ENCODE results near the gene INPP4A.

The INPP4A gene

GRCh38 chr2:98463551-98463971, 18.9 kb downstream of the INPP4A start (continued):
- TF ChIP-seq PATZ1 (CRISPR knock-in tag; IDR thresholded peaks at IDR 0.05; ENCODE audit: borderline replicate concordance) (no peak), BACH2 (CRISPR knock-in tag; IDR thresholded peaks at IDR 0.05; ENCODE audit: borderline replicate concordance) (no peak), POU6F1 (CRISPR knock-in tag; IDR thresholded peaks at IDR 0.05; ENCODE audit: borderline replicate concordance, low read depth) (no peak), CREB5 (CRISPR knock-in tag; IDR thresholded peaks at IDR 0.05; ENCODE audit: low read depth) (no peak), ZC3H10 (CRISPR knock-in tag; IDR thresholded peaks at IDR 0.05) (no peak), SNAI2 (CRISPR knock-in tag; IDR thresholded peaks at IDR 0.05) (no peak), ISL1 (CRISPR knock-in tag; IDR thresholded peaks at IDR 0.05) (no peak)

- peak; percentile 38; the same call in 2 of the 3 replicates for ATAC-seq
- no peak for TF ChIP-seq ZFP3 (CRISPR knock-in tag; IDR thresholded peaks at IDR 0.05)
- no peak for TF ChIP-seq OSR1 (CRISPR knock-in tag; IDR thresholded peaks at IDR 0.05)
- no peak for TF ChIP-seq ZNF8 (CRISPR knock-in tag; IDR thresholded peaks at IDR 0.05)
- TF ChIP-seq ZNF565 (CRISPR knock-in tag; conservative IDR thresholded peaks at IDR 0.05; ENCODE audit: low read depth): no peak
- no peak for TF ChIP-seq ZNF70 (CRISPR knock-in tag; IDR thresholded peaks at IDR 0.05)
- TF ChIP-seq TSHZ2 (CRISPR knock-in tag; IDR thresholded peaks at IDR 0.05): no peak
- TF ChIP-seq SNAI2 (CRISPR knock-in tag; IDR thresholded peaks at IDR 0.05): no peak
- no peak for TF ChIP-seq ZC3H10 (CRISPR knock-in tag; IDR thresholded peaks at IDR 0.05)
- no peak for TF ChIP-seq ISL1 (CRISPR knock-in tag; IDR thresholded peaks at IDR 0.05)
- no peak for TF ChIP-seq POU6F1 (CRISPR knock-in tag; IDR thresholded peaks at IDR 0.05; ENCODE audit: borderline replicate concordance, low read depth)
- TF ChIP-seq CREB5 (CRISPR knock-in tag; IDR thresholded peaks at IDR 0.05; ENCODE audit: low read depth): no peak
- no peak for TF ChIP-seq TCF4 (CRISPR knock-in tag; IDR thresholded peaks at IDR 0.05; ENCODE audit: borderline replicate concordance)
- TF ChIP-seq ARNTL (CRISPR knock-in tag; IDR thresholded peaks at IDR 0.05; ENCODE audit: borderline replicate concordance, low read depth): no peak
- no peak for TF ChIP-seq GLIS3 (CRISPR knock-in tag; IDR thresholded peaks at IDR 0.05)
- TF ChIP-seq CSRNP3 (CRISPR knock-in tag; IDR thresholded peaks at IDR 0.05): no peak
- TF ChIP-seq PPARA (CRISPR knock-in tag; IDR thresholded peaks at IDR 0.05; ENCODE audit: borderline replicate concordance): no peak
- TF ChIP-seq TOX (CRISPR knock-in tag; IDR thresholded peaks at IDR 0.05; ENCODE audit: borderline replicate concordance): no peak
Measured at GRCh38 chr2:98463988-98464771, 19.5 kb downstream of the INPP4A start.

Data from SK-N-SH treated with all-trans-retinoic acid at 6 μM for 48 hours (cell line).